ENCODE measurements around the gene KDM6A. TPM values are rescaled to one million over a fixed set of nuclear protein-coding genes. Genes with fewer than 3 reads are reported as not detected.
"Not testable (repeated sequence)": the region's sequence is repeated elsewhere in the genome, so short reads cannot be mapped to it uniquely, and the experiment has no call there.

Gene KDM6A
- total RNA-seq, 8 experiments from 2014 or later = 13.8 to 55.3 (median 16.7) TPM

- peak overlapping the region; percentile 91 to 98 for H3K27ac ChIP-seq
- peak overlapping the region; percentile 67 to 91 (median 82) for H3K4me3 ChIP-seq
- no peaks in the 10 kb centered on the region for H3K4me1 ChIP-seq (replicated peaks in 1 of 2)
- ATAC-seq (replicated peaks in 6 of 8) = peak in 3 of 8 experiments; percentile 6 to 11 (median 8)
- WGBS, 10 experiments = 0 to 36% (median 0%) methylated on average over 2 to 22 of the region's 99 CpGs; no CpG with 5 or more reads in 7 of the 10 experiments
- in situ Hi-C loops (cut with MboI; ENCODE audit: low pct_unique_long_range_greater_than_20kb in 2 of 9, low sequenced_read_pairs in 9 of 9, unreplicated experiment in 9 of 9) = no loop called here
Observed at GRCh38 chrX:44873415-44874276, 658 bp downstream of the KDM6A start.

GRCh38 chrX:44874420-44875184 lies 1.6 kb downstream of the KDM6A start:
- in situ Hi-C loops (cut with MboI; ENCODE audit: low pct_unique_long_range_greater_than_20kb in 2 of 9, low sequenced_read_pairs in 9 of 9, unreplicated experiment in 9 of 9) = loop anchor here in 1 of 9 experiments (25.0 kb wide), 1 partner anchor 188 kb away; no protein-coding TSS in a partner anchor
- Histone ChIP-seq H3K4me1 (replicated peaks in 1 of 2) (no peaks in the 10 kb centered on the region), H3K27ac (peak overlapping the region; percentile 91 to 98), H3K4me3 (peak overlapping the region; percentile 67 to 91 (median 82))
- no peak for ATAC-seq (replicated peaks in 6 of 8)
- WGBS, 10 experiments = 0 to 30% (median 6%) methylated on average over 1 to 5 of the region's 14 CpGs; no CpG with 5 or more reads in 3 of the 10 experiments

GRCh38 chrX:44875185-44875489 lies 2.1 kb downstream of the KDM6A start:
- in situ Hi-C loops (cut with MboI; ENCODE audit: low pct_unique_long_range_greater_than_20kb in 2 of 9, low sequenced_read_pairs in 9 of 9, unreplicated experiment in 9 of 9) = loop anchor here in 1 of 9 experiments (25.0 kb wide), 1 partner anchor 187 kb away; no protein-coding TSS in a partner anchor
- Histone ChIP-seq H3K4me1 (replicated peaks in 1 of 2) (no peaks in the 10 kb centered on the region), H3K27ac (no peak overlapping the region), H3K4me3 (peak overlapping the region; percentile 67 to 91 (median 82))
- 0 to 61% (median 17%) methylated on average over 1 to 5 of the region's 5 CpGs; no CpG with 5 or more reads in 3 of the 10 experiments for WGBS, 10 experiments
- no peak for ATAC-seq (replicated peaks in 6 of 8)

- Histone ChIP-seq H3K4me1 (replicated peaks in 1 of 2) (no peaks in the 10 kb centered on the region), H3K27ac (no peak overlapping the region), H3K4me3 (peak overlapping the region; percentile 67 to 91 (median 82))
- ATAC-seq (replicated peaks in 6 of 8) = no peak
- 32 to 79% (median 41%) methylated on average over 2 to 4 of the region's 4 CpGs; no CpG with 5 or more reads in 6 of the 10 experiments for WGBS, 10 experiments
- in situ Hi-C loops (cut with MboI; ENCODE audit: low pct_unique_long_range_greater_than_20kb in 2 of 9, low sequenced_read_pairs in 9 of 9, unreplicated experiment in 9 of 9) = loop anchor here in 1 of 9 experiments (25.0 kb wide), 1 partner anchor 186 kb away; no protein-coding TSS in a partner anchor
Observed at GRCh38 chrX:44876086-44876485, 3.1 kb downstream of the KDM6A start.

- Histone ChIP-seq H3K4me1 (replicated peaks in 1 of 2) (no peaks in the 10 kb centered on the region), H3K4me3 (no peak overlapping the region), H3K27ac (no peak overlapping the region)
- no peak for ATAC-seq (replicated peaks in 6 of 8)
- 40 to 100% (median 84%) methylated on average over 1 to 16 of the region's 19 CpGs; no CpG with 5 or more reads in 3 of the 10 experiments for WGBS, 10 experiments
- in situ Hi-C loops (cut with MboI; ENCODE audit: low pct_unique_long_range_greater_than_20kb in 2 of 9, low sequenced_read_pairs in 9 of 9, unreplicated experiment in 9 of 9) = loop anchor here in 1 of 9 experiments (25.0 kb wide), 1 partner anchor 186 kb away; no protein-coding TSS in a partner anchor
Observed at GRCh38 chrX:44876767-44877166, 3.8 kb downstream of the KDM6A start.

- no peaks in the 10 kb centered on the region for H3K4me1 ChIP-seq (replicated peaks in 1 of 2)
- in situ Hi-C loops (cut with MboI; ENCODE audit: low pct_unique_long_range_greater_than_20kb in 2 of 9, low sequenced_read_pairs in 9 of 9, unreplicated experiment in 9 of 9) = loop anchor here in 1 of 9 experiments (25.0 kb wide), 1 partner anchor 184 kb away; no protein-coding TSS in a partner anchor
- no peak overlapping the region for H3K27ac ChIP-seq
- no peak overlapping the region for H3K4me3 ChIP-seq
- 66 to 100% (median 100%) methylated on average over 1 to 7 of the region's 8 CpGs; no CpG with 5 or more reads in 7 of the 10 experiments for WGBS, 10 experiments
- no peak for ATAC-seq (replicated peaks in 6 of 8)
Observed at GRCh38 chrX:44878780-44879179, 5.8 kb downstream of the KDM6A start.

GRCh38 chrX:44881549-44881948 lies 8.6 kb downstream of the KDM6A start:
- 69 to 100% (median 100%) methylated on average over 2 to 7 of the region's 10 CpGs; no CpG with 5 or more reads in 3 of the 10 experiments for WGBS, 10 experiments
- H3K4me3 ChIP-seq = no peak overlapping the region
- ATAC-seq (replicated peaks in 6 of 8) = no peak
- H3K4me1 ChIP-seq (replicated peaks in 1 of 2) = no peaks in the 10 kb centered on the region
- in situ Hi-C loops (cut with MboI; ENCODE audit: low pct_unique_long_range_greater_than_20kb in 2 of 9, low sequenced_read_pairs in 9 of 9, unreplicated experiment in 9 of 9) = loop anchor here in 1 of 9 experiments (25.0 kb wide), 1 partner anchor 181 kb away; no protein-coding TSS in a partner anchor
- no peak overlapping the region for H3K27ac ChIP-seq

GRCh38 chrX:44882635-44883034 lies 9.6 kb downstream of the KDM6A start:
- Histone ChIP-seq H3K4me1 (replicated peaks in 1 of 2) (no peaks in the 10 kb centered on the region), H3K4me3 (no peak overlapping the region), H3K27ac (no peak overlapping the region)
- in situ Hi-C loops (cut with MboI; ENCODE audit: low pct_unique_long_range_greater_than_20kb in 2 of 9, low sequenced_read_pairs in 9 of 9, unreplicated experiment in 9 of 9) = loop anchor here in 1 of 9 experiments (25.0 kb wide), 1 partner anchor 180 kb away; no protein-coding TSS in a partner anchor
- no peak for ATAC-seq (replicated peaks in 6 of 8)

GRCh38 chrX:44884944-44885343 lies 12.0 kb downstream of the KDM6A start:
- in situ Hi-C loops (cut with MboI; ENCODE audit: low pct_unique_long_range_greater_than_20kb in 2 of 9, low sequenced_read_pairs in 9 of 9, unreplicated experiment in 9 of 9) = loop anchor here in 1 of 9 experiments (25.0 kb wide), 1 partner anchor 177 kb away; no protein-coding TSS in a partner anchor
- 41 to 100% (median 82%) methylated on average over 1 to 3 of the region's 4 CpGs; no CpG with 5 or more reads in 4 of the 10 experiments for WGBS, 10 experiments
- H3K27ac ChIP-seq = no peak overlapping the region
- H3K4me3 ChIP-seq = no peak overlapping the region
- no peak for ATAC-seq (replicated peaks in 6 of 8)
- no peaks in the 10 kb centered on the region for H3K4me1 ChIP-seq (replicated peaks in 1 of 2)

GRCh38 chrX:44889824-44890223 lies 16.8 kb downstream of the KDM6A start:
- WGBS, 10 experiments = 40 to 100% (median 100%) methylated on average over 1 of the region's 1 CpG; no CpG with 5 or more reads in 3 of the 10 experiments
- no peak for ATAC-seq (replicated peaks in 6 of 8)
- Histone ChIP-seq H3K4me1 (replicated peaks in 1 of 2) (no peaks in the 10 kb centered on the region), H3K4me3 (no peak overlapping the region), H3K27ac (no peak overlapping the region)
- in situ Hi-C loops (cut with MboI; ENCODE audit: low pct_unique_long_range_greater_than_20kb in 2 of 9, low sequenced_read_pairs in 9 of 9, unreplicated experiment in 9 of 9) = loop anchor here in 1 of 9 experiments (25.0 kb wide), 1 partner anchor 172 kb away; no protein-coding TSS in a partner anchor

- ATAC-seq (replicated peaks in 6 of 8) = no peak
- H3K27ac ChIP-seq = no peak overlapping the region
- in situ Hi-C loops (cut with MboI; ENCODE audit: low pct_unique_long_range_greater_than_20kb in 2 of 9, low sequenced_read_pairs in 9 of 9, unreplicated experiment in 9 of 9) = loop anchor here in 1 of 9 experiments (25.0 kb wide), 1 partner anchor 172 kb away; no protein-coding TSS in a partner anchor
- no peaks in the 10 kb centered on the region for H3K4me1 ChIP-seq (replicated peaks in 1 of 2)
- H3K4me3 ChIP-seq = no peak overlapping the region
- 72 to 100% (median 100%) methylated on average over 1 to 3 of the region's 3 CpGs; no CpG with 5 or more reads in 3 of the 10 experiments for WGBS, 10 experiments
Observed at GRCh38 chrX:44890247-44890646, 17.3 kb downstream of the KDM6A start.

- 61 to 100% (median 97%) methylated on average over 1 to 8 of the region's 10 CpGs; no CpG with 5 or more reads in 5 of the 10 experiments for WGBS, 10 experiments
- ATAC-seq (replicated peaks in 6 of 8); H3K27ac ChIP-seq; H3K4me1 ChIP-seq (replicated peaks in 1 of 2); H3K4me3 ChIP-seq: not testable (repeated sequence)
- in situ Hi-C loops (cut with MboI; ENCODE audit: low pct_unique_long_range_greater_than_20kb in 2 of 9, low sequenced_read_pairs in 9 of 9, unreplicated experiment in 9 of 9) = loop anchor here in 1 of 9 experiments (25.0 kb wide), 1 partner anchor 172 kb away; no protein-coding TSS in a partner anchor
Observed at GRCh38 chrX:44890687-44891086, 17.7 kb downstream of the KDM6A start.
